Activated CD8-positive, alpha-beta memory T cell treated with anti-CD3 and anti-CD28 coated beads for 36 hours (primary cell): ENCODE data around the gene UBALD1. TPM values are rescaled to one million over a fixed set of nuclear protein-coding genes. Genes with fewer than 3 reads are reported as not detected.

ENCODE experiments used
- CTCF ChIA-PET: fragments of 350-600 bp; sonication (Branson Sonifier 250); formaldehyde crosslinking; loops from one replicate; lab custom pipeline; 2021; ENCODE audit warnings: antibody characterized with exemption; lab: Charles Lee
- POLR2A ChIA-PET: fragments of 350-600 bp; sonication (Branson Sonifier 250); formaldehyde crosslinking; loops from one replicate; lab custom pipeline; 2021; ENCODE audit warnings: antibody characterized with exemption; lab: Charles Lee
- total RNA-seq, 2 experiments: library from RNA; stranded (reverse); gene quantifications; one replicate each; pipeline ENCODE4 v1.2.3, GENCODE V29; 2021

Gene UBALD1
- total RNA-seq, 2 experiments from 2014 or later: 19.5 to 21.0 TPM

DNA sequence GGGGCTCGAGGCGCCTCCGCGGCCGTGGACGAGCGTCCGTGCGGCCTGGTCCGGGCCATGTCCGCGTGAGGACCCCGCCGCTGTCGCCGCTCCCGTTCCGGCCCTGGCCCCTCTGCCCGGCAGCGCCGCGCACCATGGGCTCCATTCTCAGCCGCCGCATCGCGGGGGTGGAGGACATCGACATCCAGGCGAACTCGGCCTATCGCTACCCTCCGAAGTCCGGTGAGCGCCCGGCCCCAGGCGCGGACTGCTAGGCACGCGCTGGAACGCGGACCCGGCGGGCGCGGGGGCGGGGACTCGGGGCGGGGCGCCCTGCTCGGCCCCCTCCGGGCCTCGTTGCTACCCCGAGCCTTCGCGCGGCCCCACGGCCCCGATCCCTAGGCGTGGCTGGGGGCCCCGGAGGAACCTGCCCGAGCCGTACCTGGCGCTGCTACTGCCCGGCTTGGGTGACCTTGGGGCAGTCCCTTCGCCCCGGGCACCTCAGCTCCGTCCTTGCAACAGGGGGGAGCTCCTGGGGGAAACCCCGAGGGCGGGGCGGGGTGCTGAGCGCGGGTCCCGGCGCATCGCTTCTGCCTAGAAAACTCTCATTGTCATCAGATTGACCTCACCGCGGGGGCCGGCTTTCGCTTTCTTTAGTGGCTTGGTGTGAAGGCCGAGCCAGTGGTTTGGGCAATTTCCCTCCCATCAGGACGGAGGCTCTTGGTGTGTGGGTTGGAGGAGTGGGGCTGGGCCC lies 10.3 kb upstream of the UBALD1 start:
- ChIA-PET CTCF (interaction anchor here (0.6 to 2.6 kb wide), 11 partner anchors 9 to 148 kb away, joined by 3 to 14 read pairs (median 4); partner anchors contain the start of genes DNAAF8, HMOX2 and NUDT16L1), POLR2A (interaction anchor here (0.6 to 2.7 kb wide), 5 partner anchors 9 to 353 kb away, joined by 3 to 22 read pairs (median 3); partner anchors contain the start of genes DNAAF8 and UBALD1)

- CTCF ChIA-PET: interaction anchor here (0.6 to 2.6 kb wide), 13 partner anchors 8 to 147 kb away, joined by 3 to 14 read pairs (median 4); partner anchors contain the start of gene HMOX2
Measured at GRCh38 chr16:4624015-4624826, 9.5 kb upstream of the UBALD1 start, which contains the start of gene MGRN1. Gene MGRN1, plus strand, starts transcription at chr16:4624826. Its CDS starts 135 bp downstream, at chr16:4624961.

GRCh38 chr16:4623593-4623992 lies 8.9 kb upstream of the UBALD1 start:
- POLR2A ChIA-PET: interaction anchor here (1.0 to 2.7 kb wide), 2 partner anchors 8 to 208 kb away, joined by 3 to 22 read pairs; partner anchors contain the start of gene UBALD1
- CTCF ChIA-PET: interaction anchor here (0.7 to 2.6 kb wide), 10 partner anchors 8 to 147 kb away, joined by 3 to 14 read pairs (median 4); partner anchors contain the start of gene HMOX2

More at GRCh38 chr16:4624015-4624826, 9.5 kb upstream of the UBALD1 start, which contains the start of gene MGRN1:
- POLR2A ChIA-PET: interaction anchor here (0.6 to 2.7 kb wide), 3 partner anchors 8 to 352 kb away, joined by 3 to 22 read pairs (median 3); partner anchors contain the start of gene UBALD1

GRCh38 chr16:4618645-4619418 lies 4.1 kb upstream of the UBALD1 start:
- POLR2A ChIA-PET: no interaction called here
- CTCF ChIA-PET: interaction anchor here (1.7 kb wide), 1 partner anchor 70 kb away, joined by 5 read pairs; no protein-coding TSS in a partner anchor

- ChIA-PET POLR2A (no interaction called here), CTCF (interaction anchor here (1.7 kb wide), 1 partner anchor 69 kb away, joined by 5 read pairs; no protein-coding TSS in a partner anchor)
Measured at GRCh38 chr16:4617880-4618279, 3.2 kb upstream of the UBALD1 start.

DNA sequence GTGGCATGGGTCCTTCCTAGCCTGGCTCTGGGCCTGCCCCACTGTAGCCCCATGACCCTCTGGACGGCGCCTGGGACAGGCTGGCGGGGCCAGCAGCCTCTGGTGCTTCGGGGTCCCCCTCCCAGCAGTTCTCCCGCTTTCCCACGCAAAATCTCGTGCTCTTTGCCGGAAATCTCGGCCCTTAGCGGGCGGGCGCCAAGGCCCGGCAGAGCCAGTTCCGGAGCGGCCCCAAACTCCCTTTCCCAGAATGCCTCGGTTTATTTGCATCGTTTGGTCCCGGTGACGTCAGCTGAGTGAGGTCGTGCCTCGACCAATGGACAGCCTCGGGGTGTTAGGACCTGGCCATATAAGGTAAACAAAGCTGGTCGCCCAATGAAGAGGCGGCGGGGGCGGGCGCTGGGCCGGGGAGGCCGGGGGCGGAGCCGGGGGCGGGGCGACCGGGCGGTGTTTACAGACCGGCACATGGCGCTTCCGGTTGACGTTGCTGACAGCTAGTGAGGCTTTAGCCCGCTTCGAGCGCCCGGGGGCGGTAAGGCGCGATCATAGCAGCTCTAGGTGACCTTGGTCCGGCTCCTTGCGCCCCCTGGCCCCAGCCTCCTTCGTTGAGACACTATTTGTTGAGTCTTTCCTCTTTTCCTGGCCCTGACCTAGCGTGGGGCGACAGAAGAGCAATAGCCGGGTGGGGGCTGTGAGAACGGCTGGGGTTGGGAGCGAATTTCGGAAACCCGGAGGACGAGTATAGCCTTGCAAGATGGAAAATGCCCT lies 1.5 kb upstream of the UBALD1 start:
- ChIA-PET POLR2A (interaction anchor here (0.9 to 3.3 kb wide), 5 partner anchors 8 to 150 kb away, joined by 3 to 22 read pairs (median 4); partner anchors contain the start of genes ANKS3, CDIP1, DNAAF8 and MGRN1), CTCF (interaction anchor here (0.6 to 2.5 kb wide), 5 partner anchors 9 to 650 kb away, joined by 3 to 14 read pairs (median 3); partner anchors contain the start of gene MGRN1)

GRCh38 chr16:4615384-4616046 lies 827 bp upstream of the UBALD1 start:
- ChIA-PET POLR2A (interaction anchor here (0.9 to 3.3 kb wide), 5 partner anchors 9 to 150 kb away, joined by 3 to 22 read pairs (median 4); partner anchors contain the start of genes ANKS3, CDIP1, DNAAF8 and MGRN1), CTCF (interaction anchor here (0.6 to 2.5 kb wide), 4 partner anchors 9 to 649 kb away, joined by 3 to 14 read pairs (median 3); partner anchors contain the start of gene MGRN1)

GRCh38 chr16:4613636-4614570 lies 785 bp downstream of the UBALD1 start:
- POLR2A ChIA-PET: interaction anchor here (0.6 to 3.3 kb wide), 4 partner anchors 11 to 533 kb away, joined by 3 to 22 read pairs (median 4); partner anchors contain the start of genes ANKS3, DNAAF8 and MGRN1
- CTCF ChIA-PET: interaction anchor here (0.6 to 0.7 kb wide), 2 partner anchors 10 to 516 kb away, joined by 3 to 4 read pairs; no protein-coding TSS in a partner anchor

DNA sequence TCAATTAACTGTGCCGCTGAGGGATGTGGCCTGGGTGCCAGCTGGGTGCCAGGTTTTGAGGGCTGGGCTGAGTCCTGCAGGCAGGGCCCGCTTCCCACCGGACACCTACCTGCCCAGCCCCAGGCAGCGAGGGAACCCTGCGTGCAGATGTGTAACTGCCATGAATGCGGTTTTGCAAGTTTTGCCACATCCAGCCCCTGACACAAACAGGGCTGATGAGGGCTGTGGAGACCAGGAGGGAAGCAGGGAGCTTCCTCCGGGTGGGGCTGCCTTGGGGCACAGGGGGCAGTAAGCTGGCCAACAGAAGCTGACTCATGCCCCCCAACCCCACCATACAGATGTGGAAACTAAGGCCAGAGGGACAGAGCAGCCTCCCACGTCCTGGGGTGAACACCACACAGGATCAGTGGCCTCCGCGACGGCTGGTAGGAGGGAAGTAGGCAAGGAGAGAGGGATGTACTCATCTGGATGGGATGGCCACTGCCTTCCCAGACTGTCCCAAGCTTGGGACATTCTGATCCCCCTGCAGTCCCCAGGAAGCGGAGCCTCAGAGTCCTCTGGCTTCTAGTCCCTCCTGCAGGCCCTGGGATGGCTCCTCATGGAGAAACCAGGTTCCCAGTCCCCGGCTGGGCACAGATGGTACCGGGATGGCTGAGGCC lies 1.6 kb downstream of the UBALD1 start:
- ChIA-PET POLR2A (interaction anchor here (0.6 to 0.8 kb wide), 3 partner anchors 12 to 532 kb away, joined by 3 to 4 read pairs (median 3); no protein-coding TSS in a partner anchor), CTCF (interaction anchor here (1.3 kb wide), 1 partner anchor 77 kb away, joined by 3 read pairs; no protein-coding TSS in a partner anchor)

DNA sequence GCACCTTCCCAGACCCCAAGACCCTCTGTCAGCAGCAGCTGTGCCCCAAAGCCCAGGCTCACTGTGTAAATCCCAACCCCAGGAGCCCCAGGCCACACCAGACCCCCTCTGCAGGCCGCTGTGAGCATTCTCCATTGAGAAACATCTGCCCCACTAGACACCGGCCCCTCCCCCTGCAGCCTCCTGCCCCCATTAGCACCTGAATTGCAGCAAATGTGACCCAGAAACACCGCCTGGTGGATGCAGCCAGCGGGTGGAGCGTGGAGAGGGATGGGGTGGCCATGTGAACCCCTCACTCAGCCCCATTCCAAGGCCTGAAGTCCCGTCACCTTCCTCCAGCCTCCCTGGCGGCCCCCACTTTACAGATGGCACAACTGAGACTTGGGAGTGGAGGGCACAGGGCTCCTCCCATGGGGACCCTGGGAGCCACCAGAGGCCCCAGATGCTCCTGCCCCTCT lies 2.2 kb downstream of the UBALD1 start:
- CTCF ChIA-PET: interaction anchor here (1.3 kb wide), 1 partner anchor 76 kb away, joined by 3 read pairs; no protein-coding TSS in a partner anchor
- POLR2A ChIA-PET: no interaction called here

GRCh38 chr16:4611337-4612021 lies 3.2 kb downstream of the UBALD1 start:
- ChIA-PET POLR2A (no interaction called here), CTCF (interaction anchor here (0.7 kb wide), 1 partner anchor 131 kb away, joined by 3 read pairs; no protein-coding TSS in a partner anchor)

DNA sequence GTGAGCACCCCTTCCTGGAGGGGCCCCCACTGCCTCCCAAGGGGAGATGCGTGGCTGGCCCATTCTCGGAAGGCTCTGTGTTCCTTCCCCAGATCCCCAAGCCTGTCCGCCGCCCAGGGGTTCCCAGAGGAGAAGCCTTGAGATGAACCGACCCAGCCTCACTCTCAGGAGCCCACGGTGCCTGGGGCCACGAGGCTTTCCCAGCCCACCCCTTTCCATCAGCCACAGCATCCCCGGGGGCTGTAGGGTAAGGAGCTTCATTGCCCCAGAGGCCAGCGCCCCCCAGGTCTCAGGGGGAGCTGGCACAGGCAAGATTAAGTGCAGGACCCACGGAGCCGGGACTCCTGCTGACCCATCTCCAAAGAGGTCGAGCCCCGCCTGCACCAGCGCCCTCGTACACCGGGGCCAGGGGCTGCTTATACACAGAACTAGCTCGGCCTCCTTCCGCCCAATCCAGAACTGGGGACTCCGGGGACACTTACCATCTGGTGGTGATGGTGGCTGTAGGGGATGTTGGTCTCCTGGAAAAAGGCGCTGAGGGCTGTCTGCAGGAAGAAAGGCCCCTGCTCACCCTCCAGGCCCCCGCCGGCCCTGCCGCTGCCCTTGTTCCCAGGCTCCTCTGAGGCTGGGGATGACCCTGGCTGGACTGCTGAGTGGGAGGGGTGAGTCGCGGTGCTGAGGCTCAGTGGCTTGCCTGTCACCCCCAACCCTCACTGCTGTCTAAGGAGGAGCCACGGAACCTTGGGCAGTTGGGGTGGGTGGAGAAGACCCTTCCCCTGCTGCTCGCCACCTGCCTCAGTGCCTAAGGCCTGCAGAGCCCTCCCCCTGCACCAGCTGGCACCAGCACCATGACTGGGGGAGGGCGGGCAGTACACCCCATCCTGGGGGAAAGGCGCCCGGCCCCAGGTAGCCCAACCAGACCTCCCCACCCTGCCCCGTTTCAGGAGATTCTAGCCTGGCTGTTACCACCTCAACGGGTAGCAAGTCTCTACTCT lies 4.4 kb downstream of the UBALD1 start:
- POLR2A ChIA-PET: interaction anchor here (0.7 kb wide), 1 partner anchor 71 kb away, joined by 10 read pairs; no protein-coding TSS in a partner anchor

More for the DNA sequence above, 4.4 kb downstream of the UBALD1 start:
- CTCF ChIA-PET: no interaction called here
